ENCODE measurements around the gene MTUS2.
"Not testable (repeated sequence)": the region's sequence is repeated elsewhere in the genome, so short reads cannot be mapped to it uniquely, and the experiment has no call there.

The MTUS2 gene

DNA sequence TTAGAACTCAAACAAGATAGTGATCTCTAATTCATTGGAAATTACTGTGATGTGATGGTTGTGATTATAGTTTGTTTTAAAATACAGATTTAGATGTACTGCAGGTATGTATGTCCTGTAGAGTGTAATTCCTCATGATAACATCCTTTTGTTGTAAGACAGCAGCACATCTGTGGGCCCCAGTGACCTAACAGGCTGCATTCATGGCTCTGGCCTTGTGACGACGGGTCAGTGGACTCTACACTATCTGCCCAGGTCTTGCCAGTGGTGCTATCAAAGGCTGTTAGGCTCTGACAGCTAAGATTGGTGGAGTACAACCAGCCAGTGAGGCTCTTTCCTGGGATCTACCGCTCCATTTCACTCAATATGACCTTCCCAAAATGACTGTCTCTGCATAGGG, 158.4 kb downstream of the MTUS2 start:
- DNase-seq (ENCODE audit: low read depth, low spot score) = no peak
- Histone ChIP-seq H3K36me3 (ENCODE audit: control insufficient read depth, insufficient read depth, low read length) (no peaks in the 10 kb centered on the region), H3K27me3 (ENCODE audit: control insufficient read depth, insufficient read depth, low read length) (peaks cover 1% of the 10 kb centered on the region; the same call in 1 of the 2 replicates), H3K4me3 (ENCODE audit: low read length) (no peak overlapping the region), H3K27ac (ENCODE audit: low read length) (no peak overlapping the region), H3K4me1 (ENCODE audit: control insufficient read depth, insufficient read depth, low read length) (no peaks in the 10 kb centered on the region), H3K9me3 (ENCODE audit: control insufficient read depth, insufficient read depth, low read length) (peaks cover 13% of the 10 kb centered on the region)
- no CpG with 5 or more reads among the region's 3 CpGs for WGBS (ENCODE audit: insufficient coverage, insufficient read length)

DNA sequence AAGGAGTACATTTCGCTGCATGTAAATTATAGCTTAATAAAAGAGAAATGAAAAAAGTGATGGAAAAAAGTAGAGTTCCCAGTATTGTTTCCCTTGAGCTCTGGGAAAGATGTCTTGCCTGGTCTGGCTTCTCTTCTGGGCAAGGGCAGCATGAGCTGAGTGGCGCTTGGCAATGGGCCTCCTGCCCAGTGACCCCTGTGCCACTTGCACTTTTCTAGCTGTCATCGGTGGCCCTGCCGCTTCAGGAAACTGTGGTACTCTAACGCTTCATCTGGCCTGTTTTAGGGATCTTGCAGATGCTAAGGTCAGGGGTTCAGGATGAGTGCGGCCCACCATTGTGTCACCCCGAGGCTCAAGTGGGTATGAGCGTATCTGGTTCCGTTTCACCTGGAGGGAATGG, 161.4 kb downstream of the MTUS2 start:
- Histone ChIP-seq H3K36me3 (ENCODE audit: control insufficient read depth, insufficient read depth, low read length) (no peaks in the 10 kb centered on the region), H3K4me3 (ENCODE audit: low read length) (no peak overlapping the region), H3K9me3 (ENCODE audit: control insufficient read depth, insufficient read depth, low read length) (peaks cover 8% of the 10 kb centered on the region), H3K4me1 (ENCODE audit: control insufficient read depth, insufficient read depth, low read length) (no peaks in the 10 kb centered on the region), H3K27me3 (ENCODE audit: control insufficient read depth, insufficient read depth, low read length) (peaks cover 1% of the 10 kb centered on the region; the same call in 1 of the 2 replicates), H3K27ac (ENCODE audit: low read length) (no peak overlapping the region)
- no CpG with 5 or more reads among the region's 9 CpGs for WGBS (ENCODE audit: insufficient coverage, insufficient read length)
- no peak for DNase-seq (ENCODE audit: low read depth, low spot score)

DNA sequence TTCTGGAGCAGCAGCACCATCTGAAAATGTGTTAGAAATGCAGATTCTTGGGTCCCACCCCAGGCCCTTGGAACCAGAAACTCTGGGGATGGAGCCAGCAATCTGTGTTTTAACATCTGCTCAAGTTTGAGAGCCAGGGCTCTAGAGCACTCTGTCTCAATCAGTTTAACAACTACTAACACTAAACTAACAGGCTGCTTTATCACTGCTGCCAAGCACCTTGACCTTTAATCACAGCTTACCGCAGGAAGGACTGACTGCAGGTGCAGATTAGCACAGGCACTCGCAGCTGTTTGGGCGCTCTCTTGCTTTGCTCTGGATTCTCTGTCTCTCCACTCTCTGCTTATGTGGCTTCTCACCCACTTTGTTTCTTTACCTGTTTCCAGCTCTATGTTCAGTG, 163.5 kb downstream of the MTUS2 start:
- no peak for DNase-seq (ENCODE audit: low read depth, low spot score)
- no peak overlapping the region for H3K4me3 ChIP-seq (ENCODE audit: low read length)
- H3K9me3 ChIP-seq (ENCODE audit: control insufficient read depth, insufficient read depth, low read length) = peaks cover 13% of the 10 kb centered on the region
- H3K27me3 ChIP-seq (ENCODE audit: control insufficient read depth, insufficient read depth, low read length) = peaks cover 1% of the 10 kb centered on the region; the same call in 1 of the 2 replicates
- no CpG with 5 or more reads among the region's 3 CpGs for WGBS (ENCODE audit: insufficient coverage, insufficient read length)
- H3K4me1 ChIP-seq (ENCODE audit: control insufficient read depth, insufficient read depth, low read length) = no peaks in the 10 kb centered on the region
- no peaks in the 10 kb centered on the region for H3K36me3 ChIP-seq (ENCODE audit: control insufficient read depth, insufficient read depth, low read length)
- no peak overlapping the region for H3K27ac ChIP-seq (ENCODE audit: low read length)

DNA sequence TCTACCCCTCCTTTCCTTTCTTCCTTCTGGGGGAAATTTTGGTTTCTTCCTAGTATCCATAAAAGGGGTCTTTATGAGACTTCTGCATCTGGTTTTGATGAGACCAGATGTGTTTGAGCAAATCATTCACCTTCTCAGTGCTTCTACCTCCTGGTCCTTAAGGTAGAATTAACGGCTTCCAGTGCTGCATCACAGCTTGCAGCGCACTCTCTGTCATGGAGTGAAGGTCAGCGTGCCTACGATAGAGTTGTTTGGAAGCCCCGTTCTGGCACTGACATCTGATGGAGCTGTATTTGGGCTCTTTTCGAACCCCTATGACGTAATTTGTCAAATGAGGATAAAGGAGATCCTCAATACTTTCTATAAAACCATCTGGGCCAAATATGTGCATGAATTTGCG, 164.2 kb downstream of the MTUS2 start:
- no CpG with 5 or more reads among the region's 8 CpGs for WGBS (ENCODE audit: insufficient coverage, insufficient read length)
- Histone ChIP-seq H3K27ac (ENCODE audit: low read length) (no peak overlapping the region), H3K4me1 (ENCODE audit: control insufficient read depth, insufficient read depth, low read length) (no peaks in the 10 kb centered on the region), H3K36me3 (ENCODE audit: control insufficient read depth, insufficient read depth, low read length) (no peaks in the 10 kb centered on the region), H3K4me3 (ENCODE audit: low read length) (no peak overlapping the region), H3K9me3 (ENCODE audit: control insufficient read depth, insufficient read depth, low read length) (peaks cover 11% of the 10 kb centered on the region), H3K27me3 (ENCODE audit: control insufficient read depth, insufficient read depth, low read length) (peaks cover 1% of the 10 kb centered on the region; the same call in 1 of the 2 replicates)
- no peak for DNase-seq (ENCODE audit: low read depth, low spot score)

DNA sequence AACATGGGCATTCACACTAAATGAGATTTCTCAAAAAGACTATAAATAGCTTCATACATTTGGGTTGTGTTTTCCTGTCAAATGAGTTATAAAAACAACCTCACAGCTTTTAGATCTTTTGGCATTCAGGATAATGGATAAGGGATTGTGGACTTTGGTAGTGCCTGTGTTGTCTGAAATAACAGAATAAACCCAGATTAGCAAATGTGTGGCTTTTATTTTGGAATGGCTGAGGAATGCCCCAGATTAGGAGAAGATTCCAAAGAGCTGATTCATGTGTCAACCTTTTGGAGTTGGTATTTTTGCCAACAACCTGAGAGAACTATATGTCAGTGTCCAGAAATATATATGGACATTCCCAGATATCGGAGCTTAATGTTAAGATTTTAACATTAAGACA, 164.7 kb downstream of the MTUS2 start:
- Histone ChIP-seq H3K4me3 (ENCODE audit: low read length) (no peak overlapping the region), H3K27me3 (ENCODE audit: control insufficient read depth, insufficient read depth, low read length) (peaks cover 1% of the 10 kb centered on the region; the same call in 1 of the 2 replicates), H3K9me3 (ENCODE audit: control insufficient read depth, insufficient read depth, low read length) (peaks cover 15% of the 10 kb centered on the region), H3K4me1 (ENCODE audit: control insufficient read depth, insufficient read depth, low read length) (no peaks in the 10 kb centered on the region), H3K27ac (ENCODE audit: low read length) (no peak overlapping the region), H3K36me3 (ENCODE audit: control insufficient read depth, insufficient read depth, low read length) (no peaks in the 10 kb centered on the region)
- no peak for DNase-seq (ENCODE audit: low read depth, low spot score)
- WGBS (ENCODE audit: insufficient coverage, insufficient read length) = no CpG with 5 or more reads among the region's 1 CpG

DNA sequence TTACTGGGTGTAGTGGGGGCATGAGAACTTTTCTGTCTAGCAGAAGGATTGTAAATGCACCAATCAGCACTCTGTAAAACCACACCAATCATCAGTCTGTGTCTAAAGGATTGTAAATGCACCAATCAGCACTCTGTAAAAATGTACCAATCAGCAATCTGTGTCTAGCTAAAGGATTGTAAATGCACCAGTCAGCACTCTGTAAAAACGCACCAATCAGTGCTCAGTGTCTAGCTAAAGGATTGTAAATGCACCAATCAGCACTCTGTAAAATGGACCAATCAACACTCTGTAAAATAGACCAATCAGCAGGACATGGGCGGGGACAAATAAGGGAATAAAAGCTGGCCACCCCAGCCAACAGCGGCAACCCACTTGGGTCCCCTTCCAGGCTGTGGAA, 170.2 kb downstream of the MTUS2 start:
- H3K36me3 ChIP-seq (ENCODE audit: control insufficient read depth, insufficient read depth, low read length); H3K27ac ChIP-seq (ENCODE audit: low read length); DNase-seq (ENCODE audit: low read depth, low spot score); H3K4me1 ChIP-seq (ENCODE audit: control insufficient read depth, insufficient read depth, low read length); H3K4me3 ChIP-seq (ENCODE audit: low read length); H3K27me3 ChIP-seq (ENCODE audit: control insufficient read depth, insufficient read depth, low read length): not testable (repeated sequence)
- H3K9me3 ChIP-seq (ENCODE audit: control insufficient read depth, insufficient read depth, low read length) = peaks cover 21% of the 10 kb centered on the region
- WGBS (ENCODE audit: insufficient coverage, insufficient read length) = no CpG with 5 or more reads among the region's 3 CpGs

DNA sequence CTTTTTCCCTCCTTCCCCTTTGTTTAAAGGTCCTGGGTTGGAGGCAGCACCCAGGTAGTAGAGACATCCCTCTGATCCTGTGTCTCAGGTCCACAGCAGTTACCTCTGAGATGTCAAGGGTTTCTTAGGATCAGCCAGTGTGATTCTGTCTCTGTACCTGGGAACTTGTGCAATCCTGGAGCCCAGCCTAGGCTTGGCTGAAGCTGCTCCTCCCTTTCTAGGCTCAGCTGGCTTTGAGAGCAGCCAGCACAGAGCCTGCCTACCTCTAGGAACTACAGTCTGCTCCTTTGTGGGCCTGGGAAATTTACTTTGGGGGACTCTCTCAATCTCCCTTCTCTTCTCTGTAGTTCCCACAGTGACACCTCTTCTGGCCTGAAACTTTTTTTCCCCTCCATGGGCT, 171.6 kb downstream of the MTUS2 start:
- no peak overlapping the region for H3K4me3 ChIP-seq (ENCODE audit: low read length)
- H3K27me3 ChIP-seq (ENCODE audit: control insufficient read depth, insufficient read depth, low read length) = no peaks in the 10 kb centered on the region
- no peak for DNase-seq (ENCODE audit: low read depth, low spot score)
- no peaks in the 10 kb centered on the region for H3K36me3 ChIP-seq (ENCODE audit: control insufficient read depth, insufficient read depth, low read length)
- peaks cover 19% of the 10 kb centered on the region for H3K9me3 ChIP-seq (ENCODE audit: control insufficient read depth, insufficient read depth, low read length)
- H3K27ac ChIP-seq (ENCODE audit: low read length) = no peak overlapping the region
- no peaks in the 10 kb centered on the region for H3K4me1 ChIP-seq (ENCODE audit: control insufficient read depth, insufficient read depth, low read length)

DNA sequence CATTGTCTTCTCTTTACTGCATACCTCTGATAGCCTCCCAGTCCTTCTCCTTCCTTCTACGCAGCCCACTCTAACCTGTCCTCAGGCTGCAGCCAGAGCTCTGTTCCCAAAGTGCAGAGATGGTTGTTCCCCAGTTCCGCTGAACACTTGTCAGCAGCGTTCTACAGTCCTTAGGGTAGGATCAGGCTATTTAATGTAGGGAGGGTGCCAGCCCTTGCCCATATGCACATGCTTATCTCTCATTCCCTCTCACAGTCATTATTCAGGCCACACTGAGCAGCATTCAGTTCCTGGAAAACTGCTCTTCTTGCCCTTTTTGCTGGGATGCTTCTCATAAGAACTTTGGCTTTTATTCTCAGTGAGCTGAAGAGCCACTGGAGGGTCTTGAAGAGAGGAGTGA, 180.7 kb downstream of the MTUS2 start:
- no peak for DNase-seq (ENCODE audit: low read depth, low spot score)
- WGBS (ENCODE audit: insufficient coverage, insufficient read length) = no CpG with 5 or more reads among the region's 3 CpGs
- peaks cover 8% of the 10 kb centered on the region for H3K9me3 ChIP-seq (ENCODE audit: control insufficient read depth, insufficient read depth, low read length)
- no peak overlapping the region for H3K4me3 ChIP-seq (ENCODE audit: low read length)
- H3K27ac ChIP-seq (ENCODE audit: low read length) = no peak overlapping the region
- H3K27me3 ChIP-seq (ENCODE audit: control insufficient read depth, insufficient read depth, low read length) = no peaks in the 10 kb centered on the region
- H3K4me1 ChIP-seq (ENCODE audit: control insufficient read depth, insufficient read depth, low read length) = no peaks in the 10 kb centered on the region
- no peaks in the 10 kb centered on the region for H3K36me3 ChIP-seq (ENCODE audit: control insufficient read depth, insufficient read depth, low read length)

DNA sequence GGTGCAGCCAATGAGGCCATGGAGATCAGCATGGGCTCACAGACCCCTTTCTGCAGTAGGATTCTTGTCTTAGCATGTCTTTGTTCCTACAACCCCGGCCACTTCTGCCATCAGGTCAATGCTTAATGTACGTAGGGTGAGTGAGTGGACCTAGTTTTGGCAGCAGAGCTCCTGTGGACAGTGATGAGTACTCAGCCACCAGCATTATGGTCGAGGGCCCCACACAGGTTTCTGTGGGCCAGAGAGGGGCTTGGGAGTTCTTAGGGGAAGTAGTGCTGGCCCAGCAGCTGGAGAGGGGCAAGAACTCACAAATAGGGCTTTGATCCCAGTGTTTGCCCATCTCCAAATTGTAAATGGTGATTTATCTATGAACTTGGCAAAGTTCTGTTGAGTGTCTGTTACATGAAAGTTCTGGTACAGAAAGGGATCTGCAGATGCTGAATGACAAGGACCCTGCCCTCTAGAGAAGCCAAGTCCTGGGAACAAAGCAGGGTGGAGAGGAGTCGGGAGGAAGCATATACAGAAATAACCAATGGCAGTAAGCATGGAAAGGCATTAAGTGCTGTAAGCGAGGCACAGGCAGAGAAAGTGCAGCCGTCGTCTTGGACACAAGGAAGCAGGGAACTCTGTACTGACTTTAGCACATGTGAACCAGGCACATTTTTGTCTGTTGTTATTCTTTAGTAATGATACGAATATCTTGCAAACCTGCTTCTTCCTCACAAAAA, 185.1 kb downstream of the MTUS2 start:
- Histone ChIP-seq H3K4me3 (ENCODE audit: low read length) (no peak overlapping the region), H3K4me1 (ENCODE audit: control insufficient read depth, insufficient read depth, low read length) (no peaks in the 10 kb centered on the region), H3K9me3 (ENCODE audit: control insufficient read depth, insufficient read depth, low read length) (peaks cover 8% of the 10 kb centered on the region), H3K36me3 (ENCODE audit: control insufficient read depth, insufficient read depth, low read length) (no peaks in the 10 kb centered on the region), H3K27ac (ENCODE audit: low read length) (no peak overlapping the region), H3K27me3 (ENCODE audit: control insufficient read depth, insufficient read depth, low read length) (no peaks in the 10 kb centered on the region)
- no CpG with 5 or more reads among the region's 8 CpGs for WGBS (ENCODE audit: insufficient coverage, insufficient read length)
- DNase-seq (ENCODE audit: low read depth, low spot score) = no peak

DNA sequence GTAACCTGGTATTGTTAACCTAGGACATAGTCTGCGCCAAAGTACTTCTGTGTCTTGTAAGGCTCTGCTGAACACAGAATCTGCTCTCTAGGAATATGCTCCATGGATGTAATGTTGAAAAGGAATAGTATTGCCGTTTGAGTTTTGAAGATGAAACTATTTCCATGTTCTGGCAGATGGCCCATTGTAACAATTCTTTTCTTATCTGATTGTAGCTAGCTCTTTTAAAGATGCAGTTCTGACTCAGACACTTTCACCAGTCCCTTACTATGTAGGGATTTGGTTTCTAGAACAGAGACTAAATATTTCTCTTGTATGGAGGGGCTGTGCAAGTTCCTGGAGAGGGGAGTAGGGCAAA, 185.6 kb downstream of the MTUS2 start:
- no peak overlapping the region for H3K4me3 ChIP-seq (ENCODE audit: low read length)
- no peak for DNase-seq (ENCODE audit: low read depth, low spot score)
- no peaks in the 10 kb centered on the region for H3K27me3 ChIP-seq (ENCODE audit: control insufficient read depth, insufficient read depth, low read length)
- no peak overlapping the region for H3K27ac ChIP-seq (ENCODE audit: low read length)
- WGBS (ENCODE audit: insufficient coverage, insufficient read length) = no CpG with 5 or more reads among the region's 2 CpGs
- no peaks in the 10 kb centered on the region for H3K4me1 ChIP-seq (ENCODE audit: control insufficient read depth, insufficient read depth, low read length)
- peaks cover 12% of the 10 kb centered on the region for H3K9me3 ChIP-seq (ENCODE audit: control insufficient read depth, insufficient read depth, low read length)
- no peaks in the 10 kb centered on the region for H3K36me3 ChIP-seq (ENCODE audit: control insufficient read depth, insufficient read depth, low read length)

DNA sequence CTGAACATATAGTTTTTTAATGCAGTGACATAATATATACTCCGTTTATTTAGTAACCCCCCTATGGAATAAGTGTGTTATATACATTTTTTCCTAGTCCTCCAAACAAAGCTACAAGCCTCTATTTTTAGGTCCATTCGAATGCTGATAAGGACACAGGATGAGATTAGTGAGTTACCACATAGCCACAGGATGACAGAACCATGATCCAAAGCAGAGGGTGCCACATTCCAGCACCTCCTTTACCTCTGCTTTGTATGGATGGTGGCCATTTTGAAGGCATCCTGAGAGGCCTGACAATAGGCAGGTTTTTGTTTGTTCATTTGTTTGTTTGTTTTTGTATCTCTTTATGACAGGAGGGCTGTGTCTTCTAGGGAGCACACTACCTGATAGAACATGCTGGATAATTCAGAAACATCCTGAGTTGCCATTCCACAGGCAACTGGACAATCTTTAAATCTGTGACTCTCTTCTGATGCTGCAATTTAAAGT, 186.3 kb downstream of the MTUS2 start:
- Histone ChIP-seq H3K27me3 (ENCODE audit: control insufficient read depth, insufficient read depth, low read length) (no peaks in the 10 kb centered on the region), H3K9me3 (ENCODE audit: control insufficient read depth, insufficient read depth, low read length) (peaks cover 10% of the 10 kb centered on the region), H3K4me1 (ENCODE audit: control insufficient read depth, insufficient read depth, low read length) (no peaks in the 10 kb centered on the region), H3K4me3 (ENCODE audit: low read length) (no peak overlapping the region), H3K36me3 (ENCODE audit: control insufficient read depth, insufficient read depth, low read length) (no peaks in the 10 kb centered on the region), H3K27ac (ENCODE audit: low read length) (no peak overlapping the region)
- WGBS (ENCODE audit: insufficient coverage, insufficient read length) = no CpG with 5 or more reads among the region's 2 CpGs
- DNase-seq (ENCODE audit: low read depth, low spot score) = no peak
